Right lobe of liver (tissue), 4 donors: ENCODE data around the gene TTLL12.

ENCODE experiments used
- CTCF ChIP-seq, 4 donors: fragments of 200-600 bp in 3 of 4; fragments of 450-650 bp in 1 of 4; IDR thresholded peaks; one replicate each; pipeline versions ENCODE4 v1.5.1 to v1.8.0; 2016 to 2022; ENCODE audit warnings: antibody characterized with exemption in 4 of 4, mild to moderate bottlenecking in 2 of 4
- POLR2A ChIP-seq: fragments of 450-650 bp; IDR thresholded peaks from one replicate; pipeline ENCODE4 v1.6.1; 2017; ENCODE audit warnings: antibody characterized with exemption, mild to moderate bottlenecking
- donor health status: DM: no; HTN: no; CAD: no.
- donor health status: DM: no; HTN: no; CAD: no.
- donor health status: DM: no; HTN: yes; CAD: no.

- TF ChIP-seq CTCF (IDR thresholded peaks at IDR 0.05) (no peak), POLR2A (no peak)
Measured at GRCh38 chr22:43209971-43210370, 23.0 kb upstream of the TTLL12 start.
